Kidney epithelial cell (primary cell): ENCODE measurements around the gene ANKRD18B. TPM values are rescaled to one million over a fixed set of nuclear protein-coding genes. Genes with fewer than 3 reads are reported as not detected.
"Not testable (repeated sequence)": the region's sequence is repeated elsewhere in the genome, so short reads cannot be mapped to it uniquely, and the experiment has no call there.

Experiments used
- DNase-seq: peaks from one replicate; pipeline ENCODE4 v3.0.0-alpha.2; 2010; ENCODE audit warnings: low read depth
- H3K27me3 ChIP-seq: 2 replicates; pipeline ENCODE4 v1.6.0; 2011; ENCODE audit warnings: low read length; ENCODE audit not compliant: control insufficient read depth, insufficient read depth
- H3K36me3 ChIP-seq: 2 replicates; pipeline ENCODE4 v1.5.1; 2011; ENCODE audit warnings: low read length; ENCODE audit not compliant: control insufficient read depth, insufficient read depth
- H3K4me3 ChIP-seq: 2 replicates; pipeline ENCODE4 v1.5.1; 2011; ENCODE audit warnings: low read depth, mild to moderate bottlenecking, control low read depth, low read length
- total RNA-seq: library from RNA; depleted of rRNA; stranded (reverse); fragments of >200 nt; gene quantifications from 2 replicates; pipeline ENCODE4 v1.2.3, GENCODE V29; 2015
- TF ChIP-seq, protein P1 (sequence below): IDR thresholded peaks from 2 replicates; pipeline ENCODE4 v1.5.1; 2011; ENCODE audit warnings: mild to moderate bottlenecking, moderate library complexity, low read length, control low read depth, inconsistent platforms; ENCODE audit not compliant: insufficient read depth, poor library complexity, severe bottlenecking

Gene ANKRD18B
- total RNA-seq, 1 donor from 2014 or later = 3.8 TPM

GRCh38 chr9:33489066-33489465 is 35.0 kb upstream of the ANKRD18B start:
- DNase-seq = no peak
- TF ChIP-seq, protein P1, sequence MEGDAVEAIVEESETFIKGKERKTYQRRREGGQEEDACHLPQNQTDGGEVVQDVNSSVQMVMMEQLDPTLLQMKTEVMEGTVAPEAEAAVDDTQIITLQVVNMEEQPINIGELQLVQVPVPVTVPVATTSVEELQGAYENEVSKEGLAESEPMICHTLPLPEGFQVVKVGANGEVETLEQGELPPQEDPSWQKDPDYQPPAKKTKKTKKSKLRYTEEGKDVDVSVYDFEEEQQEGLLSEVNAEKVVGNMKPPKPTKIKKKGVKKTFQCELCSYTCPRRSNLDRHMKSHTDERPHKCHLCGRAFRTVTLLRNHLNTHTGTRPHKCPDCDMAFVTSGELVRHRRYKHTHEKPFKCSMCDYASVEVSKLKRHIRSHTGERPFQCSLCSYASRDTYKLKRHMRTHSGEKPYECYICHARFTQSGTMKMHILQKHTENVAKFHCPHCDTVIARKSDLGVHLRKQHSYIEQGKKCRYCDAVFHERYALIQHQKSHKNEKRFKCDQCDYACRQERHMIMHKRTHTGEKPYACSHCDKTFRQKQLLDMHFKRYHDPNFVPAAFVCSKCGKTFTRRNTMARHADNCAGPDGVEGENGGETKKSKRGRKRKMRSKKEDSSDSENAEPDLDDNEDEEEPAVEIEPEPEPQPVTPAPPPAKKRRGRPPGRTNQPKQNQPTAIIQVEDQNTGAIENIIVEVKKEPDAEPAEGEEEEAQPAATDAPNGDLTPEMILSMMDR = no peak
- Histone ChIP-seq H3K36me3 (no peaks in the 10 kb centered on the region), H3K27me3 (no peaks in the 10 kb centered on the region), H3K4me3 (no peak overlapping the region)

GRCh38 chr9:33493819-33494218 is 30.2 kb upstream of the ANKRD18B start:
- not testable (repeated sequence) for H3K36me3 ChIP-seq, H3K4me3 ChIP-seq, H3K27me3 ChIP-seq, DNase-seq

DNA sequence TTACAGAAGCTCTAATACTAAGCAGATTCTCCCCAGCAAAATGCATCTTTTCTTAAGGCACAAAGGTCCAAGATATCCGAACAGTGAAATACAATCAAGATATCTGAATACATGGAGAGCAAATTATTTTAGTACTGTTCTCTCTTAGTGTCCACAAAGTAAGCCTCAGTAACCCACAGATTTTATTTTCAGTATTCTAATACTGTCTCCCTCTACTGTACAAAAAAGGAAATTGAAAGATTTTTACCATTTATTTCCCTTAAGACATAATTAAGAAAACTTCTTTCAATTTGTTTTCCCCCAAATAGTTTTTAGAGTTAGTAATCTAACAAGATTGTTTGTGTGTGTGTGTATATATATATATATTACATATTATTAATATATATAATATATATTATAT is 25.7 kb upstream of the ANKRD18B start:
- H3K36me3 ChIP-seq = no peaks in the 10 kb centered on the region
- no peaks in the 10 kb centered on the region for H3K27me3 ChIP-seq
- no peak for DNase-seq

GRCh38 chr9:33506626-33507370 is 17.3 kb upstream of the ANKRD18B start:
- Histone ChIP-seq H3K4me3 (no peak overlapping the region), H3K27me3 (no peaks in the 10 kb centered on the region), H3K36me3 (no peaks in the 10 kb centered on the region)
- peak; percentile 97 for DNase-seq
- TF ChIP-seq, protein P1 = no peak

More for the DNA sequence above, 25.7 kb upstream of the ANKRD18B start:
- no peak overlapping the region for H3K4me3 ChIP-seq
- TF ChIP-seq, protein P1 = peak; percentile 12

- TF ChIP-seq, protein P1 = no peak
- no peaks in the 10 kb centered on the region for H3K36me3 ChIP-seq
- H3K27me3 ChIP-seq = no peaks in the 10 kb centered on the region
- peak overlapping the region; percentile 45 for H3K4me3 ChIP-seq
- no peak for DNase-seq
These were observed 13.5 kb upstream of the ANKRD18B start for GRCh38 chr9:33510262-33511183.

DNA sequence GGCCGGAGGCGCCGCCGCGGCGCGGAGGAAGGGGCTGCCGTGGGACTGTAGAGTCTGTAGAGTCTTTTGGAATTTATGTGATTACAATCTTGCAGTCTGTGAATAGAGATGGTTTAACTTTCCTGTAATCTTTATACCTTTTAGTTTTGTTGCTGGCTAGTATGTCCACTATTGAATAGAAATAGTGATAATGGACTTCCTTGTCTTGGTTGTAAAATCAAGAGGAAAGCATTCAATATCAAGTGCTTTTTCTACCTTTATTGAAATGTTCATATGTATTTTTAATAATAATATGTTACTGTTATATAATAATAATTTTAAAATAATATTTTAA is 12.9 kb upstream of the ANKRD18B start:
- H3K27me3 ChIP-seq, H3K36me3 ChIP-seq, DNase-seq: not testable (repeated sequence)
- peak overlapping the region; percentile 45 for H3K4me3 ChIP-seq

DNA sequence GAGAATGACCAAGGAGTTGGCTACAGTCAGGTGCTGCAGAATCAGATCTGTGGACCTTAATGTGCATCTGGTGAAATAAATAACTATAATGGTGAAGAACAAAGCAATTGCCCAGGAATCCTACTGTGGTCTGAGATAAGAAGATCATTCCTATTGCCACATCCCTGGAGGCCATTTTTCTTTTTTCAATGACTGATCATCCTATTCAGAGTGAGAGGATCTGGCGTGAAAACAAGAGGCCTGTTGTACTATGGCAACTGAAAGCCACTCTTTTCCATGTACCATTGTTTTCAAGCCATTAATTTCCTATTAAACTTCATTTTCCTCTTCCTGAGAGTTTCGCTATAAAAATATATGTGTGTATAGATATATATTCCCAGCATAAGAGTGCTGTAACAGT is 11.5 kb upstream of the ANKRD18B start:
- not testable (repeated sequence) for H3K4me3 ChIP-seq, DNase-seq, H3K27me3 ChIP-seq, H3K36me3 ChIP-seq

- not testable (repeated sequence) for H3K4me3 ChIP-seq, DNase-seq, H3K36me3 ChIP-seq, H3K27me3 ChIP-seq
These were observed 8.6 kb upstream of the ANKRD18B start for GRCh38 chr9:33515342-33515995.

GRCh38 chr9:33516397-33516796 is 7.7 kb upstream of the ANKRD18B start:
- H3K27me3 ChIP-seq, DNase-seq, H3K4me3 ChIP-seq, H3K36me3 ChIP-seq: not testable (repeated sequence)
